Urinary bladder (tissue), 4 donors: ENCODE data around the gene MAN1C1. TPM values are rescaled to one million over a fixed set of nuclear protein-coding genes. Genes with fewer than 3 reads are reported as not detected.
A peak's percentile ranks its signal among the peaks of the same experiment; 100 is the strongest.
"Not testable (repeated sequence)": the region's sequence is repeated elsewhere in the genome, so short reads cannot be mapped to it uniquely, and the experiment has no call there.

ENCODE experiments used
- DNase-seq: peaks from one replicate; pipeline ENCODE4 v3.0.0-alpha.2; 2015; ENCODE audit errors: extremely low spot score
- H3K27ac ChIP-seq: one replicate; pipeline ENCODE4 v1.5.1; 2013; ENCODE audit warnings: low read depth, mild to moderate bottlenecking, moderate library complexity
- H3K36me3 ChIP-seq: one replicate; pipeline ENCODE4 v1.6.1; 2013; ENCODE audit warnings: mild to moderate bottlenecking, moderate library complexity; ENCODE audit not compliant: insufficient read depth
- H3K4me1 ChIP-seq: one replicate; pipeline ENCODE4 v1.6.1; 2013; ENCODE audit warnings: mild to moderate bottlenecking, moderate library complexity; ENCODE audit not compliant: insufficient read depth
- H3K4me3 ChIP-seq: one replicate; pipeline ENCODE4 v1.5.1; 2013; ENCODE audit warnings: low read depth, low read length
- WGBS: extraction: QIAGEN DNeasy Blood & Tissue Kit; methylation state at CpG from one replicate; pipeline ENCODE4 v1.1.7; 2013; 5-methylcytosine and 5-hydroxymethylcytosine counted together
- polyA plus RNA-seq: library from polyadenylated mRNA; stranded (reverse); fragments of 200-250 nt; gene quantifications from one replicate; pipeline ENCODE4 v1.2.3, GENCODE V29; 2013
- total RNA-seq: library from RNA; depleted of rRNA; stranded (reverse); fragments of >200 nt; gene quantifications from one replicate; pipeline ENCODE4 v1.2.3, GENCODE V29; 2014
- donor health status: healthy with polysubstance abuse.
- donor health status: healthy.

MAN1C1 gene
- total and polyA plus RNA-seq, 2 donors: 18.2 to 26.4 TPM

GRCh38 chr1:25724201-25724600 lies 107.6 kb downstream of the MAN1C1 start:
- H3K36me3 ChIP-seq: no peaks in the 10 kb centered on the region
- WGBS: 91% methylated on average over 7 of the region's 7 CpGs
- H3K27ac ChIP-seq: no peak overlapping the region
- H3K4me3 ChIP-seq: no peak overlapping the region
- no peaks in the 10 kb centered on the region for H3K4me1 ChIP-seq
- DNase-seq: no peak

- H3K36me3 ChIP-seq: no peaks in the 10 kb centered on the region
- H3K4me3 ChIP-seq: no peak overlapping the region
- no peak for DNase-seq
- 97% methylated on average over 2 of the region's 2 CpGs for WGBS
- no peaks in the 10 kb centered on the region for H3K4me1 ChIP-seq
- no peak overlapping the region for H3K27ac ChIP-seq
These were observed 108.4 kb downstream of the MAN1C1 start for GRCh38 chr1:25724966-25725365.

GRCh38 chr1:25725482-25725881 lies 108.9 kb downstream of the MAN1C1 start:
- Histone ChIP-seq H3K4me1 (no peaks in the 10 kb centered on the region), H3K4me3 (no peak overlapping the region), H3K27ac (no peak overlapping the region), H3K36me3 (no peaks in the 10 kb centered on the region)
- DNase-seq: no peak
- 94% methylated on average over 8 of the region's 8 CpGs for WGBS

- no peaks in the 10 kb centered on the region for H3K4me1 ChIP-seq
- 67% methylated on average over 8 of the region's 8 CpGs for WGBS
- H3K27ac ChIP-seq: no peak overlapping the region
- no peaks in the 10 kb centered on the region for H3K36me3 ChIP-seq
- DNase-seq: no peak
- H3K4me3 ChIP-seq: no peak overlapping the region
These were observed 110.5 kb downstream of the MAN1C1 start for GRCh38 chr1:25727088-25727487.

- H3K27ac ChIP-seq: no peak overlapping the region
- H3K4me1 ChIP-seq: no peaks in the 10 kb centered on the region
- no peak overlapping the region for H3K4me3 ChIP-seq
- peak; percentile 71 for DNase-seq
- 14% methylated on average over 12 of the region's 12 CpGs for WGBS
- no peaks in the 10 kb centered on the region for H3K36me3 ChIP-seq
These were observed 111.2 kb downstream of the MAN1C1 start for GRCh38 chr1:25727635-25728286.

- no peak for DNase-seq
- no peak overlapping the region for H3K4me3 ChIP-seq
- no peak overlapping the region for H3K27ac ChIP-seq
- no peaks in the 10 kb centered on the region for H3K36me3 ChIP-seq
- WGBS: 72% methylated on average over 11 of the region's 11 CpGs
- H3K4me1 ChIP-seq: no peaks in the 10 kb centered on the region
These were observed 111.8 kb downstream of the MAN1C1 start for GRCh38 chr1:25728301-25728935.

GRCh38 chr1:25729045-25729444 lies 112.5 kb downstream of the MAN1C1 start:
- H3K27ac ChIP-seq: no peak overlapping the region
- WGBS: 95% methylated on average over 4 of the region's 4 CpGs
- no peaks in the 10 kb centered on the region for H3K36me3 ChIP-seq
- H3K4me3 ChIP-seq: no peak overlapping the region
- no peak for DNase-seq
- H3K4me1 ChIP-seq: no peaks in the 10 kb centered on the region

GRCh38 chr1:25729790-25730644 lies 113.4 kb downstream of the MAN1C1 start:
- 72% methylated on average over 12 of the region's 12 CpGs for WGBS
- Histone ChIP-seq H3K4me1 (no peaks in the 10 kb centered on the region), H3K27ac (no peak overlapping the region), H3K36me3 (no peaks in the 10 kb centered on the region), H3K4me3 (no peak overlapping the region)
- no peak for DNase-seq

GRCh38 chr1:25731148-25731547 lies 114.6 kb downstream of the MAN1C1 start:
- Histone ChIP-seq H3K36me3 (no peaks in the 10 kb centered on the region), H3K4me3 (no peak overlapping the region), H3K27ac (no peak overlapping the region), H3K4me1 (no peaks in the 10 kb centered on the region)
- 90% methylated on average over 5 of the region's 5 CpGs for WGBS
- DNase-seq: no peak

GRCh38 chr1:25731626-25732370 lies 115.2 kb downstream of the MAN1C1 start:
- WGBS: 92% methylated on average over 4 of the region's 4 CpGs
- no peaks in the 10 kb centered on the region for H3K4me1 ChIP-seq
- no peak for DNase-seq
- no peak overlapping the region for H3K27ac ChIP-seq
- no peak overlapping the region for H3K4me3 ChIP-seq
- no peaks in the 10 kb centered on the region for H3K36me3 ChIP-seq

GRCh38 chr1:25732821-25733220 lies 116.2 kb downstream of the MAN1C1 start:
- WGBS: 82% methylated on average over 4 of the region's 4 CpGs
- Histone ChIP-seq H3K27ac (no peak overlapping the region), H3K36me3 (no peaks in the 10 kb centered on the region), H3K4me1 (no peaks in the 10 kb centered on the region), H3K4me3 (no peak overlapping the region)
- no peak for DNase-seq

- WGBS: 90% methylated on average over 9 of the region's 9 CpGs
- no peak overlapping the region for H3K27ac ChIP-seq
- no peaks in the 10 kb centered on the region for H3K36me3 ChIP-seq
- no peak overlapping the region for H3K4me3 ChIP-seq
- no peaks in the 10 kb centered on the region for H3K4me1 ChIP-seq
- DNase-seq: no peak
These were observed 116.7 kb downstream of the MAN1C1 start for GRCh38 chr1:25733271-25733670.

- not testable (repeated sequence) for DNase-seq, H3K36me3 ChIP-seq, H3K27ac ChIP-seq, H3K4me1 ChIP-seq, H3K4me3 ChIP-seq
- WGBS: 95% methylated on average over 10 of the region's 10 CpGs
These were observed 118.4 kb downstream of the MAN1C1 start for GRCh38 chr1:25734991-25735390.
